ENCODE data around the gene FBLN1. TPM values are rescaled to one million over a fixed set of nuclear protein-coding genes. Genes with fewer than 3 reads are reported as not detected.

The FBLN1 gene, protein sequence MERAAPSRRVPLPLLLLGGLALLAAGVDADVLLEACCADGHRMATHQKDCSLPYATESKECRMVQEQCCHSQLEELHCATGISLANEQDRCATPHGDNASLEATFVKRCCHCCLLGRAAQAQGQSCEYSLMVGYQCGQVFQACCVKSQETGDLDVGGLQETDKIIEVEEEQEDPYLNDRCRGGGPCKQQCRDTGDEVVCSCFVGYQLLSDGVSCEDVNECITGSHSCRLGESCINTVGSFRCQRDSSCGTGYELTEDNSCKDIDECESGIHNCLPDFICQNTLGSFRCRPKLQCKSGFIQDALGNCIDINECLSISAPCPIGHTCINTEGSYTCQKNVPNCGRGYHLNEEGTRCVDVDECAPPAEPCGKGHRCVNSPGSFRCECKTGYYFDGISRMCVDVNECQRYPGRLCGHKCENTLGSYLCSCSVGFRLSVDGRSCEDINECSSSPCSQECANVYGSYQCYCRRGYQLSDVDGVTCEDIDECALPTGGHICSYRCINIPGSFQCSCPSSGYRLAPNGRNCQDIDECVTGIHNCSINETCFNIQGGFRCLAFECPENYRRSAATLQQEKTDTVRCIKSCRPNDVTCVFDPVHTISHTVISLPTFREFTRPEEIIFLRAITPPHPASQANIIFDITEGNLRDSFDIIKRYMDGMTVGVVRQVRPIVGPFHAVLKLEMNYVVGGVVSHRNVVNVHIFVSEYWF
- 100 to 1,000 TPM in 4 of 5 donors, 10 to 100 TPM in 1; 38.8 to 416 (median 210) TPM for total RNA-seq
- polyA plus RNA-seq, result 10 to 100 TPM; 43.4 to 97.3 (median 95.6) TPM
- long read RNA-seq, donor 1, transcript FBLN1-202 (17 exons, 2,896 nt), result minor isoform, 13 of 83 reads
- long read RNA-seq, donor 1, transcript FBLN1-201 (15 exons, 2,251 nt), result major isoform, 34 of 83 reads
- long read RNA-seq, donor 1, partial matches to known transcripts, result 36 of 83 reads
- long read RNA-seq, donor 1, other reads (novel, unspliced or antisense), result 0 of 83 reads
- long read RNA-seq, donor 2, transcript FBLN1-201 (15 exons, 2,251 nt), result major isoform, 24 of 51 reads
- long read RNA-seq, donor 2, transcript FBLN1-202 (17 exons, 2,896 nt), result minor isoform, 14 of 51 reads
- long read RNA-seq, donor 2, partial matches to known transcripts, result 13 of 51 reads
- long read RNA-seq, donor 2, other reads (novel, unspliced or antisense), result 0 of 51 reads
- long read RNA-seq, donor 3, transcript FBLN1-201 (15 exons, 2,251 nt), result major isoform, 14 of 17 reads
- long read RNA-seq, donor 3, partial matches to known transcripts, result 0 of 17 reads
- long read RNA-seq, donor 3, other reads (novel, unspliced or antisense), result 0 of 17 reads
- long read RNA-seq, donor 4, partial matches to known transcripts, result 0 of 6 reads
- long read RNA-seq, donor 4, other reads (novel, unspliced or antisense), result 0 of 6 reads
- long read RNA-seq, donor 5, transcript FBLN1-202 (17 exons, 2,896 nt), result minor isoform, 51 of 304 reads
- long read RNA-seq, donor 5, transcript FBLN1-201 (15 exons, 2,251 nt), result major isoform, 138 of 304 reads
- long read RNA-seq, donor 5, partial matches to known transcripts, result 98 of 304 reads
- long read RNA-seq, donor 5, other reads (novel, unspliced or antisense), result 16 of 304 reads
- long read RNA-seq, donor 6, transcript FBLN1-201 (15 exons, 2,251 nt), result major isoform, 45 of 115 reads
- long read RNA-seq, donor 6, transcript FBLN1-202 (17 exons, 2,896 nt), result minor isoform, 25 of 115 reads
- long read RNA-seq, donor 6, partial matches to known transcripts, result 45 of 115 reads
- long read RNA-seq, donor 6, other reads (novel, unspliced or antisense), result 0 of 115 reads
- long read RNA-seq, donor 7, transcript FBLN1-201 (15 exons, 2,251 nt), result major isoform, 65 of 135 reads
- long read RNA-seq, donor 7, transcript FBLN1-202 (17 exons, 2,896 nt), result minor isoform, 35 of 135 reads
- long read RNA-seq, donor 7, partial matches to known transcripts, result 34 of 135 reads
- long read RNA-seq, donor 7, other reads (novel, unspliced or antisense), result 0 of 135 reads
- long read RNA-seq, donor 8, transcript FBLN1-202 (17 exons, 2,896 nt), result minor isoform, 10 of 53 reads
- long read RNA-seq, donor 8, transcript FBLN1-201 (15 exons, 2,251 nt), result major isoform, 38 of 53 reads
- long read RNA-seq, donor 8, partial matches to known transcripts, result 5 of 53 reads
- long read RNA-seq, donor 8, other reads (novel, unspliced or antisense), result 0 of 53 reads
- long read RNA-seq, donor 9, transcript FBLN1-202 (17 exons, 2,896 nt), result minor isoform, 9 of 224 reads
- long read RNA-seq, donor 9, transcript FBLN1-201 (15 exons, 2,251 nt), result major isoform, 55 of 224 reads
- long read RNA-seq, donor 9, partial matches to known transcripts, result 160 of 224 reads
- long read RNA-seq, donor 9, other reads (novel, unspliced or antisense), result 0 of 224 reads
- long read RNA-seq, donor 10, partial matches to known transcripts, result 0 of 4 reads
- long read RNA-seq, donor 10, other reads (novel, unspliced or antisense), result 0 of 4 reads

- Histone ChIP-seq H3K27ac (peak within 1 kb of the TSS; percentile 65 to 78 (median 76)), H3K4me3 (peak within 1 kb of the TSS; percentile 53 to 61 (median 56)), H3K27me3 (peaks cover 6 to 76% (median 34%) of the 10 kb centered on the region in 3 donors), H3K4me1 (peaks cover 11 to 49% (median 23%) of the 10 kb centered on the region in 4 donors), H3K36me3 (no peaks in the 10 kb centered on the region), H3K9me3 (no peaks in the 10 kb centered on the region)
- TF ChIP-seq EP300 (IDR thresholded peaks at IDR 0.05) (no peak), CTCF (IDR thresholded peaks at IDR 0.05) (no peak), POLR2AphosphoS5 (IDR thresholded peaks at IDR 0.05) (no peak), POLR2A (IDR thresholded peaks at IDR 0.05) (no peak)
- WGBS, 5 donors, result 4 to 17% (median 10%) methylated on average over 19 to 84 of the region's 89 CpGs
- intact Hi-C loops (cut with DNase I; ENCODE audit: low total_unique reads), result no loop called here
- peak in 1 of 2 donors; percentile 84 for DNase-seq
These were observed at the start of gene FBLN1 for GRCh38 chr22:45502215-45503049. Gene FBLN1 (plus strand): TSS chr22:45502883. CDS start chr22:45502986, 103 bp downstream.

- no peak for DNase-seq
- Histone ChIP-seq H3K4me1 (peaks cover 0 to 10% (median 5%) of the 10 kb centered on the region in 4 donors), H3K27me3 (peaks cover 0 to 5% (median 0%) of the 10 kb centered on the region in 3 donors), H3K36me3 (no peaks in the 10 kb centered on the region), H3K9me3 (no peaks in the 10 kb centered on the region), H3K27ac (peak overlapping the region in 4 of 5 donors; percentile 54 to 85 (median 82)), H3K4me3 (no peak overlapping the region)
- intact Hi-C loops (cut with DNase I; ENCODE audit: low total_unique reads), result no loop called here
- WGBS, 5 donors, result 82 to 90% (median 88%) methylated on average over 6 of the region's 6 CpGs
- no peak for TF ChIP-seq POLR2AphosphoS5 (IDR thresholded peaks at IDR 0.05)
- TF ChIP-seq EP300 (IDR thresholded peaks at IDR 0.05), result no peak
- TF ChIP-seq POLR2A (IDR thresholded peaks at IDR 0.05), result no peak
- TF ChIP-seq CTCF (IDR thresholded peaks at IDR 0.05), result no peak
These were observed 48.9 kb upstream of the FBLN1 start for GRCh38 chr22:45453764-45454163.

Data from stomach (tissue), 19 donors.